ENCODE data around the gene KDR.

Gene KDR

DNA sequence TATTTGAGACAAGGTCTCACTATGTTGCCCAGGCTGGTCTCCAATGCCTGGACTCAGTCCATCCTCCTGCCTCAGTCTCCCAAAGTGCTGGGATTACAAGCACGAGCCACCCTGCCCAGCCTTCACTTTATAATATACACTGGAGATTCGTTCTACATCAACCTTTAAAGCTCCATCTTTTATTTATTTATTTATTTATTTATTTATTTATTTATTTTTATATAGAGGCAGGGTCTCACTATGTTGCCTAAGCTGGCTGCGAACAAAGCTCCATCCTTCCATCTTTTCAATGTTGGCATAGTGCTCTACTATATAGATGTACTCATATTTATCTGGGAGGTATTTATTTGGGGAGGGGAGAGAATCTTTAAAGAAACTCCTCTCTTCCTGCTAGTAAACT, 1.7 kb upstream of the KDR start:
- DNase-seq (ENCODE audit: extremely low spot score): no peak
- ChIA-PET CTCF (no interaction called here), POLR2A (no interaction called here)
- TF ChIP-seq TARDBP (IDR thresholded peaks at IDR 0.05) (no peak), NFRKB (IDR thresholded peaks at IDR 0.05) (no peak), ZNF384 (IDR thresholded peaks at IDR 0.05) (no peak), SUZ12 (IDR thresholded peaks at IDR 0.05) (no peak), ELF4 (IDR thresholded peaks at IDR 0.05) (no peak), FOXA1 (IDR thresholded peaks at IDR 0.05) (no peak), FOXM1 (IDR thresholded peaks at IDR 0.05; ENCODE audit: borderline replicate concordance) (no peak), LEF1 (IDR thresholded peaks at IDR 0.05; ENCODE audit: borderline replicate concordance) (no peak), HDGF (IDR thresholded peaks at IDR 0.05; ENCODE audit: borderline replicate concordance) (no peak), FOXK2 (IDR thresholded peaks at IDR 0.05) (no peak), L3MBTL2 (conservative IDR thresholded peaks at IDR 0.05) (no peak)
- TF ChIP-seq, protein P1, sequence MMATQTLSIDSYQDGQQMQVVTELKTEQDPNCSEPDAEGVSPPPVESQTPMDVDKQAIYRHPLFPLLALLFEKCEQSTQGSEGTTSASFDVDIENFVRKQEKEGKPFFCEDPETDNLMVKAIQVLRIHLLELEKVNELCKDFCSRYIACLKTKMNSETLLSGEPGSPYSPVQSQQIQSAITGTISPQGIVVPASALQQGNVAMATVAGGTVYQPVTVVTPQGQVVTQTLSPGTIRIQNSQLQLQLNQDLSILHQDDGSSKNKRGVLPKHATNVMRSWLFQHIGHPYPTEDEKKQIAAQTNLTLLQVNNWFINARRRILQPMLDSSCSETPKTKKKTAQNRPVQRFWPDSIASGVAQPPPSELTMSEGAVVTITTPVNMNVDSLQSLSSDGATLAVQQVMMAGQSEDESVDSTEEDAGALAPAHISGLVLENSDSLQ (IDR thresholded peaks at IDR 0.05): no peak

DNA sequence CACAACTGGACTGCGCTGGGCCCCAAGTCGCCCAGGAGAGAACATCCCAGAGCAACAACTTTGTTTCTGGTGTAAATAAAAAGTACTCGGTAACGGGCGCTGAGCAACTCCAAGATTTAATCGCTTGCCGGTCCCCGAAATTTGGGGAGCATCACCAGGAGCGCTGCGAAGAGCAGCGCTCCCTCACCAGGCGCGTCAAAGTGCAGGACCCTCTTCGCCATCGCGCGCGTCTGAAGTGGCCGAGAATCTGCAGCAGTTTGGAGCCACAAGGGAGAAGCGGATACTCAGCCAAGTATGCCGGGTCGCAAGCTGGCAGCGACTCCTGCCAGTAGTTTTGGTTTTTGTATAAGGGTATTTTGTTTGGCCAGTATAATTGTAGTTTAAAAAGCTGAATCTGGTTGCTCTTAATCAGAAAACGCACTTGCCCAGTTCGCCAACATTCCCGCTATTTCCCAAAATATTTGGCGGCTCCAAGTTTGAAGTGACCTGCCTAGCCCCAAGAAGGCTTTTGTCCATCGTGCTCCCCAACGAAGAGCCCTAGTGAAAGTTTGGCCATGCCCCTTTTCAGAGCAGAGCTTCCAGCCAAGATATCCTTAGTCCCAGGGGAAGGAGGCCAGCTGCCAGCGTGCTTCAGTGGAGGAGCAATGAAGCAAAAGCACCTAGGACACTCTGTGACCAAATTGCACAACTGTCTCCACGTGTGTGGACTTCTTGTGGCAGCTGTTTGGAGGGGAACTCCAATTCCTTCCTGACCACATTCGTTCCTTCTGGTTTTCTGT, 557 bp upstream of the KDR start:
- DNase-seq (ENCODE audit: extremely low spot score): no peak
- TF ChIP-seq HDGF (IDR thresholded peaks at IDR 0.05; ENCODE audit: borderline replicate concordance): no peak
- TF ChIP-seq BHLHE40 (IDR thresholded peaks at IDR 0.05; ENCODE audit: borderline replicate concordance): no peak
- TF ChIP-seq LEF1 (IDR thresholded peaks at IDR 0.05; ENCODE audit: borderline replicate concordance): no peak
- no peak for TF ChIP-seq L3MBTL2 (conservative IDR thresholded peaks at IDR 0.05)
- no peak for TF ChIP-seq ARNT (IDR thresholded peaks at IDR 0.05)
- TF ChIP-seq FOXM1 (IDR thresholded peaks at IDR 0.05; ENCODE audit: borderline replicate concordance): no peak
- no peak for TF ChIP-seq TARDBP (IDR thresholded peaks at IDR 0.05)
- POLR2A ChIA-PET: no interaction called here
- CTCF ChIA-PET: no interaction called here

DNA sequence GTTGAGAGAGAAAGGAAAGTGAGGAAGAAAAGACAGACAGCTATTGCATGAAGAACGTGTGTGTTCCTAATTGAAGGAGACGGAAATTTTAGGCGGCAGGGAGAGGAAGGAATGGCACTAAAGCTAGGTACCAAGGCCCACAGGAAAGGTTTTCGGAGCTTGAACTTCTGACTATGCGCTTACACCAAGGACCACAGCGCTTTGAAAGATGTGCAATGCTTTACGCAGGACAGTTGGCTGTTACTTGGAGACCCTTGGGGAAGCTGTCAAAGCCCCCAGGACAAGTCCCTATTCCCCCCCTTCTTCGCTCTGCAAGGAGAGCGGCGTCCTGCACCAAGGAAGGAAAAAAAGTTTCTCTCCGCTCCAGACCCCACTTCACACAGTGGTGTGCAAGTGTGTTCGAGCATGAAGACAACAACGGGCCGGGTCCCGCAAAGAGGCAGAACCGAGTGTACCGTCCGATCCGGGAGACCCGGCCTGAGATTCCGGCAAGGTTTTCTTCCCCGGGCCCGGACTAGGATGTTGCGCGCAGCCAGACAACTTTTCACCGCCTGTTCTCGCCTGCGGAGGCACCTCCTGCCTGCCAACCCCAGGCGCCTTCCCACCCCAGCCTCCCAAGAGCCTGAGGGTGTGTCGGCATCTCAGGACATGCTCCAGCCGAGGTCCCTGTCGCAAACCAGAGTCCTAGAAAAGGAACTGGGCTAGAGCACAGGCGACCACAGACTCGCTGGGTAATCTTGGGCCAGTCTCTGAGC, 896 bp downstream of the KDR start:
- ChIA-PET CTCF (no interaction called here), POLR2A (no interaction called here)
- DNase-seq (ENCODE audit: extremely low spot score): no peak
- TF ChIP-seq SP1 (IDR thresholded peaks at IDR 0.05) (no peak), SUZ12 (IDR thresholded peaks at IDR 0.05) (no peak), ZNF384 (IDR thresholded peaks at IDR 0.05) (no peak), TARDBP (IDR thresholded peaks at IDR 0.05) (no peak), HDGF (IDR thresholded peaks at IDR 0.05; ENCODE audit: borderline replicate concordance) (no peak), CTBP1 (IDR thresholded peaks at IDR 0.05; ENCODE audit: borderline replicate concordance) (no peak)

DNA sequence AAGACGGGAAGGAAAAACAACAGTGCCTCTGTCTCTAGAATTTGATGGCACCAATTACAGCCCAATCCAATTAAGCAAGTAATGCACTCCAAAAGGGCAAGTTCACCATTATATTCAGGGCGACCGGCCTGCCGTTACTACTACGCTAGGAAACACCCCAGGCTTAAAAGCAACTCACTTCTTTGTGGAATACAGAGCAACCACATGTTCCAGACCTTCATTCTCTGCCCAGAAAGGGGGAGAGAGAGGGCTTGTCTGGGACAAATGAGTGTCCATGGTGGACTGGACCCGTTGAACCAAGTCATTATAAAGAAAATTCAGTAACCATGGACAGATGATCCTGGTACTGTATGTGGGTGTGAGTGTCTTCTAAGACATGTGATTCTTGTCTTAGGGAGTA, 1.6 kb downstream of the KDR start:
- DNase-seq (ENCODE audit: extremely low spot score): no peak
- ChIA-PET POLR2A (no interaction called here), CTCF (no interaction called here)
- TF ChIP-seq FOXA1 (IDR thresholded peaks at IDR 0.05) (no peak), FOXK2 (IDR thresholded peaks at IDR 0.05) (no peak), ARNT (IDR thresholded peaks at IDR 0.05) (no peak)

DNA sequence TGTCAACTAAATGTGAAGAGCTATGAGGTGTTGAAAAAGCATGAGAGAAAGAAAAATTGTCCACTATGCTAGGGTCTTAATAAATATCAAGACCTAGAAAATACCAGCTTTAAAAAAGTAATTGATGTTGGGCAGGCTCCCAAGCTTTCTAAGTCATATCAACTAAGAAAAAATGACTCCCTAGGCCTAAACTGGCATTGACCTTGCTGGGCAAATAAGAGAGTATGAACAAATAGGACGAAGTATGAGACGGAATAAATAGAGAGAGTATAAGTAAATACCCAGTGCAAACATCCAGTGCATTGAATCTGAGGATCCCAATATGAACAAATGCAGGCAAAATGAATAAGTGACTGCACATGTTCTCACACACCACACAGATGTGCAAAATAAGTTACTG, 3.2 kb downstream of the KDR start:
- TF ChIP-seq BHLHE40 (IDR thresholded peaks at IDR 0.05; ENCODE audit: borderline replicate concordance): no peak
- no peak for TF ChIP-seq TARDBP (IDR thresholded peaks at IDR 0.05)
- TF ChIP-seq SUZ12 (IDR thresholded peaks at IDR 0.05): no peak
- no peak for TF ChIP-seq HDGF (IDR thresholded peaks at IDR 0.05; ENCODE audit: borderline replicate concordance)
- no peak for TF ChIP-seq FOXK2 (IDR thresholded peaks at IDR 0.05)
- no peak for TF ChIP-seq ZNF384 (IDR thresholded peaks at IDR 0.05)
- no peak for TF ChIP-seq CTBP1 (IDR thresholded peaks at IDR 0.05; ENCODE audit: borderline replicate concordance)
- TF ChIP-seq NFRKB (IDR thresholded peaks at IDR 0.05): no peak
- TF ChIP-seq L3MBTL2 (conservative IDR thresholded peaks at IDR 0.05): no peak
- TF ChIP-seq ELF4 (IDR thresholded peaks at IDR 0.05): no peak
- CTCF ChIA-PET: no interaction called here
- POLR2A ChIA-PET: no interaction called here
- no peak for DNase-seq (ENCODE audit: extremely low spot score)

DNA sequence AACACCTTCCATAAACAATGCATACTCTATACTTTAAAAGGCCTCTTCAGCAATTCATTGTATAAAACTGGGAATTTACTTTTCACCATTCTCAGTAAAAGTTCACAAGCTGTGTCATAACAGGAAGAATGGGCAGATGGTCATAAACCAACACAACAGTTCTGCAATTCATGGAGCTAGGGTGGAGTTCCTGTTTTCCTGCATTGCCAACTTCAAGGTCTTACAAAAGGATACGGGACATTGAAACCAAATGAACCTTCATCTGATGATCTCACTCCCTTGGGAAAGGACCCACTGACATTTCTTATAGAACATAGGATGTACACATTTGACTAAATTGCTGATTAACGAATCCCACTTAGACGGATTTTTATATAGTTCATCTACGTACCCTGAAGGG, 4.1 kb downstream of the KDR start:
- no peak for DNase-seq (ENCODE audit: extremely low spot score)
- ChIA-PET CTCF (no interaction called here), POLR2A (no interaction called here)
- TF ChIP-seq L3MBTL2 (conservative IDR thresholded peaks at IDR 0.05): no peak
- no peak for TF ChIP-seq FOXK2 (IDR thresholded peaks at IDR 0.05)
- TF ChIP-seq, protein P1 (IDR thresholded peaks at IDR 0.05): no peak
- TF ChIP-seq ZNF384 (IDR thresholded peaks at IDR 0.05): no peak
- no peak for TF ChIP-seq TARDBP (IDR thresholded peaks at IDR 0.05)
- TF ChIP-seq ARNT (IDR thresholded peaks at IDR 0.05): no peak
- TF ChIP-seq FOXA1 (IDR thresholded peaks at IDR 0.05): no peak
- no peak for TF ChIP-seq LEF1 (IDR thresholded peaks at IDR 0.05; ENCODE audit: borderline replicate concordance)
- TF ChIP-seq BHLHE40 (IDR thresholded peaks at IDR 0.05; ENCODE audit: borderline replicate concordance): no peak
- TF ChIP-seq SP1 (IDR thresholded peaks at IDR 0.05): no peak
- TF ChIP-seq CTBP1 (IDR thresholded peaks at IDR 0.05; ENCODE audit: borderline replicate concordance): no peak
- TF ChIP-seq FOXM1 (IDR thresholded peaks at IDR 0.05; ENCODE audit: borderline replicate concordance): no peak
- TF ChIP-seq SUZ12 (IDR thresholded peaks at IDR 0.05): no peak
- no peak for TF ChIP-seq NFRKB (IDR thresholded peaks at IDR 0.05)
- TF ChIP-seq HDGF (IDR thresholded peaks at IDR 0.05; ENCODE audit: borderline replicate concordance): no peak

DNA sequence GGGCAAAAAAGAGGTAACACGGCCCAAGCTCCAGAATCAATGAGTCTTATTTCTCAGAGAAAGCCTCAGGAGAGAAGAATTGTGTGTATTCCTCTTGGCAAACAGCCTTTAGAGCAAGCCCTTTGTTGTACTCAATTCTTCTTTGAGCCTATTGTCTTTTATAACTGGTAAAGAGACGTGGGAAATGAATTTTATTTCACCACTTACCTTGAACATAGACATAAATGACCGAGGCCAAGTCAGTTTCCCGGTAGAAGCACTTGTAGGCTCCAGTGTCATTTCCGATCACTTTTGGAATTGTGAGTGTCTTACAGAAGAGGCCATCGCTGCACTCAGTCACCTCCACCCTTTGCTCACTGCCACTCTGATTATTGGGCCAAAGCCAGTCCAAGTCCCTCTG, 7.0 kb downstream of the KDR start:
- no peak for DNase-seq (ENCODE audit: extremely low spot score)
- POLR2A ChIA-PET: no interaction called here
- CTCF ChIA-PET: no interaction called here
- TF ChIP-seq NFRKB (IDR thresholded peaks at IDR 0.05) (no peak), L3MBTL2 (conservative IDR thresholded peaks at IDR 0.05) (no peak), SP1 (IDR thresholded peaks at IDR 0.05) (no peak), CTBP1 (IDR thresholded peaks at IDR 0.05; ENCODE audit: borderline replicate concordance) (no peak), FOXM1 (IDR thresholded peaks at IDR 0.05; ENCODE audit: borderline replicate concordance) (no peak), HDGF (IDR thresholded peaks at IDR 0.05; ENCODE audit: borderline replicate concordance) (no peak), BHLHE40 (IDR thresholded peaks at IDR 0.05; ENCODE audit: borderline replicate concordance) (no peak), FOXK2 (IDR thresholded peaks at IDR 0.05) (no peak)
- TF ChIP-seq, protein P1 (IDR thresholded peaks at IDR 0.05): no peak

Data from HEK293T (cell line).